ENCODE measurements around the gene ARNT2. TPM values are rescaled to one million over a fixed set of nuclear protein-coding genes. Genes with fewer than 3 reads are reported as not detected.

Gene ARNT2
- total and polyA plus RNA-seq, 2 of the 13 experiments (the other 11 are each of a cell fraction or from before 2014, with no cell fraction given), result 0.69 to 1.7 TPM

DNA sequence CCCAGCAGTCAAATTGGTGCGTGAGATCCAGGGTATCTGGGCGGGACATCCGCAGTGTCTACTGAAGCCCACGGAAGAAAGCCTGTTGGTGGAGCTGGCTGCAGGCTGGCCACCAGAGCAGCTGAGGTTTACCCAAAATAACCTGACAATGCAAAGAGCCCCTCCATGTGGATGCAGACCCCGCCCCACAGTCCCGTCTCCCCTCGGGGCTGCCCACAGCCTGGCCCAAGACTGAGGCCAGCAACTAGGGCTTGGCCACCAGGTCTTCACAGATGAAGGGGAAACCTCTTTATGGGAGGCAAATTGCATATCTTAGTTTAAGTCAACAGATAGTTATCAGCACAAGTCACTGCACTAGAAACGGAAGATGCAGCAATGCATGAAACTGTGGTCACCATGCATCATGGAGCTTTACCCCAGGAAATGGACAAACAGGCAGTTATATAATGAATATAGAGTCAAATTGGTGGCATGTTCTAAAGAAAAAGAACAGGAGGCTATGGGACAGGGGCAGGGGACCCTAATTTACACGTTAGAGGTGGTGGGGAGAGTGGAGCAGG lies 86.3 kb downstream of the ARNT2 start (continued):
- no peak for TF ChIP-seq ZNF549 (CRISPR knock-in tag; IDR thresholded peaks at IDR 0.05)
- TF ChIP-seq ZNF343 (CRISPR knock-in tag; IDR thresholded peaks at IDR 0.05), result no peak
- TF ChIP-seq HCFC1 (IDR thresholded peaks at IDR 0.05; ENCODE audit: low read depth, low read length), result no peak
- TF ChIP-seq ZNF33A (CRISPR knock-in tag; IDR thresholded peaks at IDR 0.05; ENCODE audit: borderline replicate concordance), result no peak

DNA sequence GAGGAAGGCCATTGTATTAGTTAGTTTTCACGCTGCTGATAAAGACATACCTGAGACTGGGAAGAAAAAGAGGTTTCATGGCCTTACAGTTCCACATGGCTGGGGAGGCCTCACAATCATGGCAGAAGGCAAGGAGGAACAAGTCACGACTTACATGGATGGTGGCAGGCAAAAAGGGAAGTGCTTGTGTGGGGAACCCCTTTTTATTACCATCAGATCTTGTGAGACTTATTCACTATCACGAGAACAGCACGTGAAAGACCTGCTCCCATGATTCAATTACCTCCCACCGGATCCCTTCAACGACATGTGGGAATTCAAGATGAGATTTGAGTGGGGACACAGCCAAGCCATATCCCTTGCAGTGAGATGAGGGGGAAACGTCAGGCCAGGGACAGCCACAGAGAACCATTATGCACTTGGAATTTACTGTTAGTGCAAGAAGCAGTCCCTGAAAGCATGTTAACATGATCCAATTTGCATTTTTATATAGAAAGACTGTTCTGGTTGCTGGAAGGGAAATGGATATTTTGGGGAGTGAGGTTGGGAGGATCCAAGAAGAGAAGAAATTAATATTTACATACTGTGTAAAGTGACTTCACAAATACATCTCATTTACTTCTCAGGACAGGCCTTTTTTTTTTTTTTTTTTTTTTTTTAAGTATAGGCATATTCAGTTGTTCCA lies 87.1 kb downstream of the ARNT2 start:
- H3K4me2 ChIP-seq (ENCODE audit: low read depth, low read length), result no peak overlapping the region
- no peaks in the 10 kb centered on the region for H4K20me1 ChIP-seq (ENCODE audit: insufficient read depth, low read length)
- FAIRE-seq (no peak), DNase-seq (ENCODE audit: low spot score) (no peak), ATAC-seq (no peak)
- intact Hi-C loops (cut with micrococcal nuclease; ENCODE audit: unreplicated experiment) (no loop called here), in situ Hi-C loops (cut with HindIII; ENCODE audit: extremely low pct_ligation_motif_present, low pct_unique_long_range_greater_than_20kb) (no loop called here)
- WGBS (ENCODE audit: low lambda C conversion rate), result 81% methylated on average over 7 of the region's 7 CpGs
- BruUV-seq (replicated peaks), result no TSS peak
- H3K27me3 ChIP-seq (ENCODE audit: control insufficient read depth in 1 of 2, insufficient read depth in 2 of 2, low read length in 2 of 2), result no peaks in the 10 kb centered on the region; a peak in 1 of 5 replicates
- no peak for TF ChIP-seq ZNF136 (CRISPR knock-in tag; IDR thresholded peaks at IDR 0.05; ENCODE audit: low read depth)
- TF ChIP-seq MLX (CRISPR knock-in tag; IDR thresholded peaks at IDR 0.05), result no peak
- TF ChIP-seq AHR (CRISPR knock-in tag; IDR thresholded peaks at IDR 0.05), result no peak
- no peak for TF ChIP-seq ZNF292 (CRISPR knock-in tag; IDR thresholded peaks at IDR 0.05; ENCODE audit: borderline replicate concordance, low read depth)
- no peak for TF ChIP-seq NONO (IDR thresholded peaks at IDR 0.05)
- TF ChIP-seq NONO (CRISPR knock-in tag; conservative IDR thresholded peaks at IDR 0.05), result no peak
- no peak for TF ChIP-seq ZFX (CRISPR knock-in tag; IDR thresholded peaks at IDR 0.05; ENCODE audit: low read depth)
- TF ChIP-seq ZNF562 (CRISPR knock-in tag; IDR thresholded peaks at IDR 0.05; ENCODE audit: borderline replicate concordance), result no peak
- TF ChIP-seq TP53 (CRISPR knock-in tag; conservative IDR thresholded peaks at IDR 0.05), result no peak
- no peak for TF ChIP-seq MED13 (CRISPR knock-in tag; IDR thresholded peaks at IDR 0.05)
- TF ChIP-seq TSC22D2 (CRISPR knock-in tag; IDR thresholded peaks at IDR 0.05; ENCODE audit: borderline replicate concordance), result no peak
- TF ChIP-seq ZNF234 (CRISPR knock-in tag; conservative IDR thresholded peaks at IDR 0.05), result no peak
- no peaks in the 10 kb centered on the region for H3K36me3 ChIP-seq (replicated peaks in 1 of 2; ENCODE audit: control insufficient read depth in 1 of 2, insufficient read depth in 2 of 2, low read length in 2 of 2)
- H3K79me2 ChIP-seq (ENCODE audit: insufficient read depth, low read length), result no peaks in the 10 kb centered on the region
- H3K4me3 ChIP-seq (replicated peaks in 1 of 3; ENCODE audit: insufficient read depth in 1 of 3, low read depth in 2 of 3, low read length in 3 of 3), result no peak overlapping the region
- no peak overlapping the region for H2AFZ ChIP-seq (ENCODE audit: low read length)
- H3K27ac ChIP-seq (ENCODE audit: extremely low read length, insufficient read depth, low read length), result no peak overlapping the region
- ChIA-PET CTCF (ENCODE audit: low intra/inter-chr PET ratio, low total read pairs) (no interaction called here), POLR2A (no interaction called here)
- no peak overlapping the region for H3K9ac ChIP-seq (ENCODE audit: insufficient read depth, low read depth, low read length)
- H3K9me3 ChIP-seq (ENCODE audit: low read length), result no peaks in the 10 kb centered on the region
- peaks cover 45% of the 10 kb centered on the region for H3K4me1 ChIP-seq (ENCODE audit: insufficient read depth, low read length)

All from HepG2 (cell line).